AG04449 (cell line): Measurements from ENCODE around the gene DIS3L2.
"Not testable (repeated sequence)": the region's sequence is repeated elsewhere in the genome, so short reads cannot be mapped to it uniquely, and the experiment has no call there.

Experiments used
- CTCF ChIA-PET: fragments of 350-600 bp; formaldehyde crosslinking; extraction: SDS; loops from one replicate; lab custom pipeline; 2021; ENCODE audit warnings: antibody characterized with exemption; lab: Yijun Ruan, JAX
- POLR2A ChIA-PET: fragments of 400-600, 350-600 bp; formaldehyde crosslinking; extraction: SDS; loops from one replicate; lab custom pipeline; 2020; ENCODE audit warnings: antibody characterized with exemption, inconsistent platforms; lab: Yijun Ruan, JAX
- DNase-seq: peaks from one replicate; pipeline ENCODE4 v3.0.0-alpha.2; 2010; ENCODE audit warnings: low read depth, low spot score
- H3K4me3 ChIP-seq: 2 replicates; pipeline ENCODE4 v1.5.1; 2011; ENCODE audit warnings: low read depth, mild to moderate bottlenecking, control low read depth, low read length
- CTCF ChIP-seq: IDR thresholded peaks from one replicate; pipeline ENCODE4 v1.5.1; 2011; ENCODE audit warnings: mild to moderate bottlenecking, moderate library complexity, low read length, control low read depth, inconsistent platforms; ENCODE audit not compliant: insufficient read depth; ENCODE audit errors: missing control alignments

The DIS3L2 gene

GRCh38 chr2:232365621-232366321 lies 404.3 kb downstream of the DIS3L2 start:
- no peak overlapping the region for H3K4me3 ChIP-seq
- DNase-seq: no peak
- peak; percentile 52 for TF ChIP-seq CTCF
- POLR2A ChIA-PET: no interaction called here
- CTCF ChIA-PET: interaction anchor here (0.7 to 1.3 kb wide), 6 partner anchors 8 to 445 kb away, joined by 3 to 4 read pairs (median 3); no protein-coding TSS in a partner anchor

GRCh38 chr2:232366461-232366860 lies 404.9 kb downstream of the DIS3L2 start:
- CTCF ChIA-PET: interaction anchor here (0.9 to 1.2 kb wide), 3 partner anchors 7 to 17 kb away, joined by 3 read pairs; no protein-coding TSS in a partner anchor
- POLR2A ChIA-PET, H3K4me3 ChIP-seq, DNase-seq: not testable (repeated sequence)

GRCh38 chr2:232367016-232367415 lies 405.5 kb downstream of the DIS3L2 start:
- H3K4me3 ChIP-seq: no peak overlapping the region
- POLR2A ChIA-PET: no interaction called here
- TF ChIP-seq CTCF: no peak
- CTCF ChIA-PET: interaction anchor here (0.8 to 0.9 kb wide), 2 partner anchors 17 to 24 kb away, joined by 3 read pairs; no protein-coding TSS in a partner anchor
- DNase-seq: no peak

GRCh38 chr2:232367591-232368233 lies 406.2 kb downstream of the DIS3L2 start:
- H3K4me3 ChIP-seq: no peak overlapping the region
- CTCF ChIA-PET: interaction anchor here (0.8 kb wide), 2 partner anchors 24 to 443 kb away, joined by 3 read pairs; no protein-coding TSS in a partner anchor
- POLR2A ChIA-PET: no interaction called here
- TF ChIP-seq CTCF: no peak
- no peak for DNase-seq

- ChIA-PET CTCF (interaction anchor here (0.8 to 0.9 kb wide), 2 partner anchors 444 to 467 kb away, joined by 3 read pairs; no protein-coding TSS in a partner anchor), POLR2A (no interaction called here)
- no peak for TF ChIP-seq CTCF
- no peak for DNase-seq
- H3K4me3 ChIP-seq: no peak overlapping the region
Measured at GRCh38 chr2:232368311-232368731, 406.8 kb downstream of the DIS3L2 start.

- DNase-seq: no peak
- H3K4me3 ChIP-seq: no peak overlapping the region
- ChIA-PET POLR2A (no interaction called here), CTCF (interaction anchor here (0.9 kb wide), 1 partner anchor 468 kb away, joined by 3 read pairs; no protein-coding TSS in a partner anchor)
- no peak for TF ChIP-seq CTCF
Measured at GRCh38 chr2:232369126-232369951, 407.8 kb downstream of the DIS3L2 start.

- POLR2A ChIA-PET, H3K4me3 ChIP-seq, CTCF ChIA-PET, DNase-seq: not testable (repeated sequence)
Measured at GRCh38 chr2:232370007-232370406, 408.5 kb downstream of the DIS3L2 start.
